ENCODE measurements around the gene JPH3. TPM values are rescaled to one million over a fixed set of nuclear protein-coding genes. Genes with fewer than 3 reads are reported as not detected.

Gene JPH3
- total RNA-seq, 4 donors from 2014 or later: 0.38 TPM; not detected in 3

- no peak for TF ChIP-seq CTCF (IDR thresholded peaks at IDR 0.05; ENCODE audit: low read depth)
These were observed 137.5 kb downstream of the JPH3 start for GRCh38 chr16:87739801-87740200.

GRCh38 chr16:87740441-87740840 lies 138.1 kb downstream of the JPH3 start:
- TF ChIP-seq CTCF (IDR thresholded peaks at IDR 0.05; ENCODE audit: low read depth): no peak

- no peak for TF ChIP-seq CTCF (IDR thresholded peaks at IDR 0.05; ENCODE audit: low read depth)
These were observed 138.7 kb downstream of the JPH3 start for GRCh38 chr16:87740909-87741424.

- TF ChIP-seq CTCF (IDR thresholded peaks at IDR 0.05; ENCODE audit: low read depth): no peak
These were observed 139.6 kb downstream of the JPH3 start for GRCh38 chr16:87741700-87742415.

GRCh38 chr16:87742781-87743490 lies 140.6 kb downstream of the JPH3 start:
- TF ChIP-seq CTCF (IDR thresholded peaks at IDR 0.05; ENCODE audit: low read depth): no peak

- no peak for TF ChIP-seq CTCF (IDR thresholded peaks at IDR 0.05; ENCODE audit: low read depth)
These were observed 142.6 kb downstream of the JPH3 start for GRCh38 chr16:87744750-87745514.

- no peak for TF ChIP-seq CTCF (IDR thresholded peaks at IDR 0.05; ENCODE audit: low read depth)
These were observed 143.9 kb downstream of the JPH3 start for GRCh38 chr16:87746178-87746577.
